Hepatic stellate cell (primary cell): ENCODE data around the gene HOXD3.

Source experiments
- DNase-seq: peaks from one replicate; pipeline ENCODE4 v3.0.0; 2011; ENCODE audit warnings: low spot score

The HOXD3 gene

GRCh38 chr2:176212276-176212675, 55.2 kb downstream of the HOXD3 start:
- DNase-seq: no peak

- no peak for DNase-seq
Observed at GRCh38 chr2:176213406-176213805, 56.3 kb downstream of the HOXD3 start.
